NOMO-1 (cell line): Measurements from ENCODE around the gene PTPN23.

ENCODE experiments used
- DNase-seq, 2 experiments: peaks; one replicate each; lab custom pipeline; 2025; ENCODE audit not compliant: unreplicated experiment in 2 of 2; lab: John Stamatoyannopoulos, UW

PTPN23 gene

DNA sequence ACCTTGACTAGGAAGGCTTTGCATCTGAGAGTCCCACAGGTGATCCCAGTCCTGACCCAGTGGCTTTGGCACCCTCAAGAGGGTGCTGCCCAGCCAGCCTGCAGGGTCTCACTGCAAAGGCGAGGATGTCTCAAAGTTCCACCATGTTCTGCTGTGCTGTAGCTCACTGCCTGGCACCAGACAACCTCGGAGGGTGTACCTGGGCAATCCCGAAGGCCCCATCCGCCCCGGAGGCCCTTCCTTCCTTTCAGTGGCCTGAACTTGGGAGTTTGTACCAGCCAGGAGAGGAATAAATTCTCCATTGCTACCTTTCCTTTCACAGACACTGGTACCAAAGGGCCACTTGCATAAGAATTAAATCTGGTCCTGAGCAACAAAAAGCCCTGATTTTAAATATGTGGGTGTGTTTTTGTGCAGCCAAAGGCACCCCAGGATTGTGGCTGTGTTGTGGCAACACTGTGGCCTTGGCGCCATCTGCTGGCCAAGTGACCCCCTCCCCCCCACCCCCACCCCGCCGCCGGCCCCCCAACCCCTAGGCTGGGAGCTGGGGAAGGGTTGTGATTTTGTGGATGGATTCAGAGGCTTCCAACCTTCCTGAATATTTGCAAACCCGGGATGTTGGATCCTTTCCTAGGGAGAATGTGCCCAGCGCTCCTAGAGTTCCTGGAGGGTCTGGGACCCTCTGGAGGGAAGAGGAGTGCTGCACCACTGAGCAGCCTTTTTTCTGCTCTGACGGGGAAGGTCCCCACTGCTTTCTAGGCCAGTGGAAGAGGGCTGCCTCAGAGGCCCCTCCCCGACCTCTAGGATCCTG lies 9.7 kb upstream of the PTPN23 start:
- peak in 1 of 2 experiments; percentile 10 for DNase-seq

DNA sequence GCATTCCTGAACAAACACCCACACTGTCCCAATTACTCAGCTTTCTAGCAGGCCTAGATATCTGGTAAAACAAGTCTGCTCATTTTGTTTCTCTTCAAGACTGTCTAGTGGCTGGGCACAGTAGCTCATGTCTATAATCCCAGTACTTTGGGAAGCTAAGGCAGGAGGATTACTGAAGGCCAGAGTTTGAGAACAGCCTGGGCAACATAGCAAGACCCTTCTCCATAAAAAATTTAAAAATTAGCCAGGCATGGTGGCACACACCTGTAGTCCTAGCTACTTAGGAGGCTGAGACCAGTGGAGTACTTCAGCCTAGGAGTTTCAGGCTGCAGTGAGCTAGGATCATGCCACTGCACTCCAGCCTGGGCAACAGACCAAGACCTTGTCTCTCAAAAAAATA lies 6.2 kb upstream of the PTPN23 start:
- no peak for DNase-seq

DNA sequence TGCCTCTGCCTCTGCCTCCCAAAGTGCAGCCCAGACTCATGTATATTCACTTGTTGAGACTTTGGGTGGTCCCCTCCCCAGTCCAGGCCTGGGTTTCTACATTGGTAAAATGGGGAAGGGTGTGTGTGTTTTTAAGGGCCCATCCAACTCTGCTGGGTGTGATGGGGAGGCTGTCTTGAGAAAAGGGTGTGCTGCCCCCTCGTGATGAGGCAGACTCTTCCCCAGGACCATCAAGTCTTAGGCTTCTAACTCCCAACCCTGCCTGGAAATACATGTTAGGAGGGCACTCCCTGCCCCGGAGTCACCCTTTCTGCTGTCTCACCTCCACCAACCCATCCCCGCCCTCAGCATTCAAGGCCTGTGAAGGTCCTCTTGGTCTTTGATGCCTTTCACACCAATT lies 4.4 kb upstream of the PTPN23 start:
- no peak for DNase-seq

DNA sequence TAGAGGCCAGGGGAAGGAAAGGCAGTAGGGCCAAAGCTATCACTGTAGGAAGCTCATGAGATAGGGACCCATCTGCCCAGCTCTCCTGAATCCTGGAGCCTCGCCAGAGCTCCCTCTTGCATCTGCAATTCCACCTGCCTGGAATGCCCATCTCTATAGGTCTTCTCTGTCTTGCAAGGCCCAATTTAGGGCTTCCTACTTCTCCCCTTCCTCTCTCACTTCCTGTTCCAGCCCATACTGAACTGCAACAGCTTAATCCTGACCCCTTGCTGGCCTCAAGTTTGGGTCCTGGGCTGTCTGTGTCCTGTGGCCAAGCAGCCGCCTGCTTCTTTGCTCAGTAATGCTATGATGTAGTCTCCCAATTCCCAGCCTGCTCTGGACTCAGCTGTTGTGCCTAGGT lies 3.6 kb upstream of the PTPN23 start:
- peak; percentile 58 to 63 for DNase-seq

DNA sequence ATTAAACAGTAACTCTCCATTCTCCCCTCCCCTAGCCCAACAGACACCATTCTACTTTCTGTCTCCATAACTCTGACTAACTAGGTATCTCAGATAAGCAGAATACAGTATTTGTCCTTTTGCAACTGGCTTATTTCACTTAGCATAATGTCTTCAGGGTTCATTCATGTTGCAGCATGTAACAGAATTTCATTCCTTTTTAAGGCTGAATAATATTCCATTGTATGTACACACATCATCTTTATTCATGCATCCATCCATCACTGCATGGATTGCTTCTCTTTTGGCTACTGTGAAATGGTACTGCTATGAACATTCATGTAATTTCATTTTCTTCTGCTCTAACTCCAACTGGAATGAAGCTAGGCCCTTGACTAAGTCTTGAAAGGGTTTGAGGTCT lies 2.0 kb upstream of the PTPN23 start:
- no peak for DNase-seq

DNA sequence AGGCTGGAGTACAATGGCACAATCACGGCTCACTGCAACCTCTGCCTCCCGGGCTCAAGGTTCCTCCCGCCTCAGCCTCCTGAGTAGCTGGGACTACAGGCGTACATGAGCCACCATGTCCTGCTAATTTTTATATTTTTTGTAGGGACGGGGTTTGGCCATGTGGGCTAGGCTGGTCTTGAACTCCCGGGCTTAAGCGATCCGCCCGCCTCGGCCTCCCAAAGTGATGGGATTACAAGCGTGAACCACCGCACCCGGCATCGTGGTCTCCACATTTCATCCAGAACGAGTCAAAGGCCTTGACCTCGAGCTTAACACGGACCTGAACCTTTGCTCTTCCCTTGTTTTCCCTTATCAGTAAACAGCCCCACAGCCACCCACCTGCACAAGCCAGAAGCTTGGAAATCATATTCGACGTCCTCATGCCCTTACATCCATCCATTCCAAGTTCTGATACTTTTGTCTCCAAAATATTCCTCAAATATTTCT lies 1.4 kb upstream of the PTPN23 start:
- DNase-seq, result no peak

DNA sequence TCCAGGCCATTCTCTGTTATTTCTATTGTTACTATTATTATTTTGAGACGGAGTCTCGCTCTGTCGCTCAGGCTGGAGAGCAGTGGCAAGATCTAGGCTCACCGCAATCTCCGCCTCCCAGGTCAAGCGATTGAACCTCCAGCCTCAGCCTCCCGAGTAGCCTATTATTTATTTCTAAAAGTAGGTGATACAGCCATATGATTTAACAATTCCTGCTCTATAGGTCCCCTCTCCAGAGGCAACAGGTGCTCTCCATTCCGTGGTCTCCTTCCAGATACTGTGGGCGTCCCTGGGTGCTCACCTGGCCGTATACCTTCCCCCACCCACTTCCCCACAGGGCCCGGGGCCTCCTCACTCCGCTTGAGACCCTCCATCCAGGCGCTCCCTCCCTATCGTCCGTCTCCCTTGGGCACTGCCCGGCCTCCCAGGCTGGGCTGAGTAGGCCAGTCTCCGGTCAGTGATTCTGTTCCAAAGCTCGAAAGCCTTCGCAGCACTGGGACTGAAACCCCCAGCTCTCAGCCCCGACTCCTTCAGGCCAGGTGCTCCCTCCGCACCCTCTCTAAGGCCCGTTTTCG lies 708 bp upstream of the PTPN23 start:
- no peak for DNase-seq

DNA sequence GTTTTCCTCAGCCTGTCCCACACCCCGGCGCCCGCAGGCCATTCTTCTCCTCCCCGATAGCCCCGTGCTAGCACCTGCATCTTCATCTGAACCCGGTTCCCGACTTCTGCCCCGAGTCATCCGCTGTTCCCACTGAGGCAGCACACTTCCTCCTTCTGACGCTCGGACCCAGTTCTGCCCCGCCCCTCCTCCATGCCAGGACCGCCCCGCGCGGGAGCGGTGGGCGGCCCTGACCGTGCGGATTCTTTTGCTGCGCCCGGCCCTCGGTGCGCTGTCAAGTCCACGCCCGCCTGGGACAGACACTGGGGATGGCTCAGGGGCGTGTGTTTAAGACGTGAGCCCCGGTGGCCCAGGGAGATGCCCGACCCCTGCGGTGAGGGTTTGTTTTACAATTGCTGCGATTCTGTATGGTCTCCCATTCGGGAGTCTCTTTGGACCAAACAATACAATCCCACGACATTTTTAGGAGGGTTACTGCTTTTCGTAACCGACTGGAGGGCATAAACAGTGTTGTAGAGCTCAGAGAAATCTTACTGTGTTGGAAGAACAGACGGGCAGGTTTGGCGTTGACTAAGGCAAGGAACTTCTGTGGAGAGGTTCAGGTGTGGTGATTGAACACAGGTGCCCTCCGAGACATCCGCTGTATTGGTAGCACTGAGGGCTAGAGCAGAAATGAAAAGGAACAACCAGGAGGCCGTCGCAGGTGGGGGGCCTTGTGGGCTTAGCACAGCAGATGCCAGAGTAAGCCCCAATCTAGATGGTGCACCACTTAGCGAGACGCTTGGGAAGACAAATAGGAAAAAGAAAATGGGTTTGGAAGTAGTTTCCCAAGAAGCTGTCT lies 716 bp downstream of the PTPN23 start:
- peak; percentile 81 to 89 for DNase-seq

DNA sequence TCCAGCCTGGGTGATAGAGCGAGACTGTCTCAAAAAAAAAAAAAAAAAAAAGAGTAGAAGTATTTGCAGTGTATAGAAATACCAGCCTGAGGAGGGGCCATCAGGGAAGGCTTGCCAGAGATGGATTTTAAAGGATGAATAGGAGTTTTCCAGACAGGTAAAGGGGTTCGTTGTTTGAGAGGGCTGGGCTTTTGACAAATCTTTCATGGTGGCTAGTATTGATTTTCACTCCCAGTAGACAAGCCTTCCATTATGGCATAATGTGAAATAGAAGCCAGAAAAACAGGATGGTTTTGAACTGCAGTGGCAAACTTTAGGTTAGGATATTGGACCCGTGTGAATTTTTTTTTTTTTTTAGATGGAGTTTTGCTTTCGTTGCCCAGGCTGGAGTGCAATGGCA lies 3.6 kb downstream of the PTPN23 start:
- DNase-seq, result no peak

DNA sequence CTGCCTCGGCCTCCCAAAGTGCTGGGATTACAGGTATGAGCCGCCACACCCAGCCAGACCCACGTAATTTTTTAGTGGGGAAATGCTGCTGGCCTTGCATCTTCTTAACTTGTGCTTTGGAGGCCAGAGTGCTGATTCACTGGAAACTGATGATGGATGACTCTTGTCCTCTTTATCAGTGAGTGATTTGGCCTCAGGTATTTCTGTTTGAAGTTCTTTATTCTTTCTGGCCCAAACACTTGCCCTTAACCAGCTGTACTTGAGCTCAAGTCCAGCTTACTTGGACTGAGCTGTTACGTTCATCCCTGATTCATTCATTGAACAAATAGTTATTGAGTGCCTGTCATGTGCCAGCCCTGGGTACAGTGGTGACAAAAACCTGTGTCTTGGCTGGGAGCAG lies 4.2 kb downstream of the PTPN23 start:
- DNase-seq, result no peak

DNA sequence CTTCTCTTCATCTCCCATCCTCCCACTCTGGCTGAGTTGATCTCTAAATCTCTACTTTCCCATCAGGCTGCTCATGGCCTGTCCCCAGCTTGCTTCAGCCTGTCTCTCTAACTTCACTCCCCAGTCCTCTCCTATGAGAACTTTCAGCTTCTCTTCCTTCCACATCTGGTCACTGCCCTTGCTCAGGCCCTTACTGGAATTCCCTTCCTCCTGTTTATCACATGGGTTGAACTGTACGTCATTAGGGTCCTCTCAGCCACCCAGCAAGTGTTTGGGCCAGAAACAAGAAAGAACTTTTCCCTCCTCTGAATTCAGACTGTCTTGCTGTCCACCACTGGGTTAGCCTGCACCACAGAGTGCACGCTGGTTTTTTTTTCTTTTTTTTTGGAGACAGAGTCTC lies 5.0 kb downstream of the PTPN23 start:
- no peak for DNase-seq

DNA sequence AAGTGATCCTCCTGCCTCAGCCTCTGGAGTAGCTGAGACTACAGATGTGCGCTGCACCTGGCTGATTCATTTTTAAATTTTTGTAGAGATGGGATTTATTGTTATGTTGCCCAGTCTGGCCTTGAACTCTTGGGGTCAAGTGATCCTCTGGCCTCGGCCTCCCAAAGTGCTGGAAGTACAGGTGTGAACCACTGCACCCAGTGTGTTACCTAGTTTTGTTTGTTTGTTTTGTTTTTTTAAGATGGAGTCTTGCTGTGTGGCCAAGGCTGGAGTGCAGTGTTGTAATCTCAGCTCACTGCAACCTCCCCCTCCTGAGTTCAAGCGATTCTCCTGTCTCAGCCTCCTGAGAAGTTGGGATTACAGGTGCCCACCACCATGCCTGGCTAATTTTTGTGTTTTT lies 12.1 kb downstream of the PTPN23 start:
- no peak for DNase-seq

DNA sequence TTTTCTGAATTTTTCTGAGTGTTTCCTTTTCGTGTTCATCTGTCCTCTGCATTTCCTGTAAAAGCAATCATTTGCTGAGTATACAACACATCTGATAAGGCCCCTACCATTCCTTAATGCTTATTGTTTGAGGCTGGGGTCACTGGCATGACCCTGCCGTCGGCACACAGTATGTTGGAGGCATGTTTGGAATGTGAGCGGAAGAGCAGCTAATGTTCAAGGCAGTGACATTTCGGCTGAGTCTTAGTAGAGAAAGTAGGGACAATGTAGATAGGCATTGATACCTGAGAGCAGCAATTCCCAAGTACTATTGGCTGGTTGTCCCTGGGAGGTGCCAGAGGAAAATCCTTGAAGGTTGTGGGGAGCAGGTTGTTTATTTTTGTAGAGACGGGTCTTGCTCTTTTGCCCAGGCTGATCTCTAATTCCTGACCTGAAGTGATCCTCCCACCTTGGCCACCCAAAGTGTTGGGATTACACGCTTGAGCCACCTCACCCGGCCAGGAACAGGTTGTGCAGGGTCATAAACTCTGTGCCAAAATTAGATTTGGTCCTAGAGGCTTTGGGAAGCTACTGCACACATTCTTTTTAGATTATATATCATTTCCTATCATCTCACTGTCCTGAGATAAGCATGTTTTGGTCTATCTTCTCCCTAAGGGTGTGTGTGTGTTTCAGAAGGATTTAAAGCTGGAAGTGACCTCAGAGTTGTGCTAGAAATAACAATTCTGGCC lies 13.5 kb downstream of the PTPN23 start:
- DNase-seq, result no peak

DNA sequence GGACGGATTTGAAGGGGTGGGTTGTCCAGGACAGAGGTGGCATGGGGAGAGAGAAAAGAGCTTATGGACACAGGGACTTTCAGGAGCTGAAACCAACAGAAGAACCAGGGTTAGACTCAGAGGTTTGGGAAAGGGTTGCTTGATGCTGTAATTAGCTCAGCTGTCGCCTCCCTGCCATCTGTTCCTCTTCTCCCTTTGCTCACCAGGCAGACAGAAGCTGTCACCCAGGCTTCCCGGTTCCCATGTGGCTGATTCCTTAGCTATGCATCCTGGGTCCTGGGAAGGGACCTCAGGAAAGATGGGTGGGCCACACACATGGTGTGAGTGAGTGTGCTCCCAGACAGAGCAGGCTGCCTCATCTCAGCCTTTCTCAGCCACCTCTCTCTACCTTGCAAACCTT lies 14.1 kb downstream of the PTPN23 start:
- DNase-seq, result no peak

DNA sequence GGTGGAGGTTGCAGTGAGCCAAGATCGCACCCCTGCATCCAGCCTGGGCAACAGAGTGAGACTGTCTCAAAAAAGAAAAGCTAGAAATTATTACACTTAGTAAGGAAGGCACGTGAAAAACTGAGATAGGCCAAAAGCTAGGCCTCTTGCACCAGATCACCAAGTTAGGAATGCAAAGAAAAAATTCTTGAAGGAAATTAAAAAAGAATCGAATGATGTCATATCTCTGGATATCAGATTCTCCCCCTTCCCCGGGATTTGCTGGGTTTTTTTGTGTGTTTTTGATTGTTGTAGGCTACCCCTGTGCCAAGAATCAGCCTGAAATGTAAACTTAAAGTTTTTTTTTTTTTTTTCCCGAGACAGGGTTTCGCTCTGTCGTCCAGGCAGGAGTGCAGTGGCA lies 17.4 kb downstream of the PTPN23 start:
- no peak for DNase-seq

DNA sequence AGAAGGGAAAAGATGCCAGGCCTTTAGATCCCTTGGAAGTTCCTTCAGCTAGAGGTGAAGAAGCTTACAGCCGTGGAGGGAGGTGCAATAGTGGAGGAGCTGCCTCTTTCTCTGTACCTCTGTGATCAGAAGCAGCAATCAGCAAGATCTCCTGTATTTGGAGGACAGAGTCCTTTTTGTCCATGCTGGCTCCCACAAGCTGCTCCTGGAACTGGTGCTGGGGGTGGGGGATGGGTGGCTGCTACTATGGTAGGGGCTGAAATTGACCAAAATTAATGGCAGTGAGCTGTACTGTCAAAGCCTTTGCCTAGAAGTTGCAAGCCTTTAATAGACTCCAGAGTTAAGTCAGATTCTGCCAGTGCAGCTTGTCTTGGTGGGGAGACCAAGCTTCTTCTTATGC lies 18.2 kb downstream of the PTPN23 start:
- no peak for DNase-seq

DNA sequence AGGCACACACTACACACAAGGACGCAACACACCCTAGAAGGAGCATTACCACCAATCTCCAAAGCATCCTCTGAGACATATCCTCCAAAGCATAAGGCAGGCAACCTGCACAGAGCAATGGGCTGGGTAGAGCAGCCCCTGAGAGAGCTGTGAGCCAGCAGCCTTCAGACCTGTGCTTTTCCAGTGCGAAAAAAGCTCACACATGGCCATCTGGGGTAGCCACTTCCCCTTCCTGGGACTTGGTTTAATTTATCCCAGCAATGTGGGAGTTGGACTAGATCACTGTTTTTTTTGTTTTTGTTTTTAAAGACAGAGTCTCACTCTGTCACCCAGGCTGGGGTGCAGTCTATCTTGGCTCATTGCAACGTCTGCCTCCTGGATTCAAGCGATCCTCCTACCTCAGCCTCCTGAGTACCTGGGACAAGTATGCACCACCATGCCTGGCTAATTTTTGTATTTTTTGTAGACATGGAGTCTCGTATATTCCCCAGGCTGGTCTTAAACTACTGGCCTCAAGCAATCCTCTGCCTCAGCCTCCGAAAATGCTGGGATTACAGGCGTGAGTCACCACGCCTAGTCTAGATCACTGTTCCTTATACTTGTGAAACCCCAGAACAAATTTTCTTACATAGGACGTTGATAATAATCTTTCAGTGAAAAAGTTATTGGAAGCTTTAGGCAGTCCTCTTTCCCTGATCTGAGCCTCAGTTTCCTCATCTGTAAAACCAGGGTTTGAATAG lies 18.9 kb downstream of the PTPN23 start:
- DNase-seq, result no peak

DNA sequence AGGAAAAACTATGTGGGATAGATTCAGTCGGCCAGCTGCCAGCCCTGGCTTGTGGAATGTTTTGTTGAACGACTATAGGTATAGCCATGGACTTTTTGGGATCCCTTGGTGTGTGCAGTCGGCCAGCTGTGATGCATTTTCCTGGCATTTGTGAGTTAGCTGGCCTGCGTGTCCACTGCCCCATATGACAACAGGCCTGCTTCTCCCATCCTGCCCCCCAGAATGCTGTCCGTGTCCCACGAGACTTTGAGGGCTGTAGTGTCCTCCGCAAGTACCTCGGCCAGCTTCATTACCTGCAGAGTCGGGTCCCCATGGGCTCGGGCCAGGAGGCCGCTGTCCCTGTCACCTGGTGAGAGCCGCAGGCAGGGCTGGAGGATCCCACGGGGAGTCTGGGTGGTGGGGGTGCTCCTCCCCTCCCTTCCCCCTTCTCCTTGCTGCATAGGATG lies 23.6 kb downstream of the PTPN23 start:
- DNase-seq, result no peak

DNA sequence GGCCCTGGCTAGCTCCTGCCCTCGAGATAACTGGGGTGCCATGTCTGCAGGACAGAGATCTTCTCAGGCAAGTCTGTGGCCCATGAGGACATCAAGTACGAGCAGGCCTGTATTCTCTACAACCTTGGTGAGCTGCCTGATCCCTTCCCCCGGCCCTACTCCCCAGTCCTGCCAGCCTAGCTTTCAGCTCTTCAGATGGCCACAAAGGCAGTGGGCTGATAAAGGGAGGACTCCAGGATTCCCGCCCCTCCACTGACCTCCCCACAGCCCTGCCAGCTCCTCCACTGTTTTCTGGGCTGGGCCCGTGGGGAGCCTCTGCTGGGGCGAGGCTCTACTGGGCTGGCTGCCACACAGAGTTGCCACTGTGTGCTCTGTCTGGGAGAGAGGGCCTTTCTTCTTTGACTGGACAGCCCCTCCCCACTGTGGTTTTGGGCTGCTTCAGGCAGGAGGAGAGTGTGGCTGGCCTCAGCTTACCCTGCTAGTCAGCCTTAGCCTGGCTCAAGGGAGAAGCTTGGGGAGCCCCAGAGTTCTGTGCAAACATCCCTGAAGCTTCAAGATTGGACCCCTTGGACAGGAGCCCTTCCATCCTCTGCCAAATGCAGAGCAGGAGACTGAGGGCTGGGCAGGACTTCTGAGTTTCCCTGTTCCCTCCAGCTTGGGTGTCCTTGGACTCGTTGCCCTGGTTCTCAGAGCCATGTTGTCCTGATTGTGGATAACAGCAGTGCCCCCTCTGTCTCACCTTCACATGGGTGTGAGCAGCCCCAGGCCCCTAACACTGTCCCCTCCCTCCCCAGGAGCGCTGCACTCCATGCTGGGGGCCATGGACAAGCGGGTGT lies 24.4 kb downstream of the PTPN23 start:
- no peak for DNase-seq
